ENCODE data around the gene HELZ. TPM values are rescaled to one million over a fixed set of nuclear protein-coding genes. Genes with fewer than 3 reads are reported as not detected.

Gene HELZ
- total and polyA plus RNA-seq, 2 of the 8 experiments (the other 6 are each of a cell fraction or from before 2014, with no cell fraction given): 10.0 to 48.7 TPM

- TF ChIP-seq CREB1 (IDR thresholded peaks at IDR 0.05) (no peak), SP1 (IDR thresholded peaks at IDR 0.05; ENCODE audit: low read depth, low read length) (no peak), CBX8 (IDR thresholded peaks at IDR 0.05; ENCODE audit: borderline replicate concordance, low read depth, low read length) (no peak), SIRT6 (IDR thresholded peaks at IDR 0.05; ENCODE audit: low read length) (no peak), NANOG (IDR thresholded peaks at IDR 0.05; ENCODE audit: insufficient read depth, low read depth, low read length, poor library complexity, severe bottlenecking) (no peak), KDM5A (IDR thresholded peaks at IDR 0.05; ENCODE audit: low read length) (no peak)
Observed at GRCh38 chr17:67137026-67137370, 108.0 kb downstream of the HELZ start (continued).
